OCI-LY3 (cell line): ENCODE results near the gene MRPS35.

ENCODE experiments used
- H2AFZ ChIP-seq: fragments of 200-600, 300-600 bp; shearing (Covaris generic); 2 replicates; pipeline ENCODE4 v1.6.0; 2014; ENCODE audit warnings: antibody characterized with exemption, low read depth, low read length
- H3K27ac ChIP-seq: fragments of 200-600, 300-600 bp; sonication (generic); 2 replicates; pipeline ENCODE4 v1.5.1; 2014; ENCODE audit warnings: mild to moderate bottlenecking, low read length, moderate library complexity, mixed read lengths
- H3K27me3 ChIP-seq: fragments of 200-600, 300-600 bp; sonication (generic); 2 replicates; pipeline ENCODE4 v1.6.1; 2014; ENCODE audit warnings: low read depth, low read length, mixed read lengths
- H3K36me3 ChIP-seq: fragments of 200-600, 300-600 bp; sonication (generic); replicated peaks from 2 replicates; pipeline ENCODE3; 2014; ENCODE audit warnings: low read depth, low read length, mixed read lengths
- H3K4me1 ChIP-seq: fragments of 300-600, 200-600 bp; sonication (generic); 2 replicates; pipeline ENCODE4 v1.6.1; 2014; ENCODE audit warnings: low read length, mixed read lengths
- H3K4me2 ChIP-seq: fragments of 200-600, 300-600 bp; sonication (generic); 2 replicates; pipeline ENCODE4 v1.6.1; 2014; ENCODE audit warnings: low read length, mixed read lengths
- H3K4me3 ChIP-seq: fragments of 300-600, 200-600 bp; sonication (generic); 2 replicates; pipeline ENCODE4 v1.5.1; 2014; ENCODE audit warnings: antibody characterized with exemption, mild to moderate bottlenecking, low read length, moderate library complexity
- H3K79me2 ChIP-seq: fragments of 300-600, 200-600 bp; shearing (Covaris generic); 2 replicates; pipeline ENCODE4 v1.6.1; 2014; ENCODE audit warnings: mild to moderate bottlenecking, low read length, mixed read lengths
- H3K9ac ChIP-seq: fragments of 300-600, 200-600 bp; shearing (Covaris generic); 2 replicates; pipeline ENCODE4 v1.6.0; 2014; ENCODE audit warnings: mild to moderate bottlenecking, low read length, moderate library complexity
- H3K9me3 ChIP-seq: fragments of 200-600, 300-600 bp; shearing (Covaris generic); 2 replicates; pipeline ENCODE4 v1.6.1; 2014; ENCODE audit warnings: low read length, mixed read lengths; ENCODE audit not compliant: insufficient read depth
- H4K20me1 ChIP-seq: fragments of 200-600, 300-600 bp; sonication (generic); 2 replicates; pipeline ENCODE4 v1.6.1; 2016; ENCODE audit warnings: low read length, mixed read lengths; ENCODE audit not compliant: insufficient read depth
- CTCF ChIP-seq: fragments of 200-600, 300-600 bp; sonication (generic); IDR thresholded peaks from 2 replicates; pipeline ENCODE4 v1.5.1; 2014; ENCODE audit warnings: antibody characterized with exemption, low read length, low read depth
- EZH2phosphoT487 ChIP-seq: fragments of 200-600 bp; shearing (Covaris generic); IDR thresholded peaks from 2 replicates; pipeline ENCODE4 v1.6.1; 2018; ENCODE audit warnings: antibody characterized with exemption, mixed run types, low read depth

Gene MRPS35

GRCh38 chr12:27680619-27681018 lies 30.0 kb upstream of the MRPS35 start:
- TF ChIP-seq CTCF, result no peak
- TF ChIP-seq EZH2phosphoT487, result no peak
- H4K20me1 ChIP-seq, result no peaks in the 10 kb centered on the region
- H3K9ac ChIP-seq, result no peak overlapping the region
- no peaks in the 10 kb centered on the region for H3K79me2 ChIP-seq
- H3K27ac ChIP-seq, result no peak overlapping the region
- no peaks in the 10 kb centered on the region for H3K36me3 ChIP-seq
- peaks cover 14% of the 10 kb centered on the region for H3K27me3 ChIP-seq
- no peaks in the 10 kb centered on the region for H3K9me3 ChIP-seq
- H3K4me3 ChIP-seq, result no peak overlapping the region
- H3K4me1 ChIP-seq, result no peaks in the 10 kb centered on the region
- H2AFZ ChIP-seq, result no peak overlapping the region
- no peak overlapping the region for H3K4me2 ChIP-seq

GRCh38 chr12:27682534-27682933 lies 28.1 kb upstream of the MRPS35 start:
- no peaks in the 10 kb centered on the region for H3K79me2 ChIP-seq
- no peaks in the 10 kb centered on the region for H3K9me3 ChIP-seq
- H3K4me3 ChIP-seq, result no peak overlapping the region
- H3K4me1 ChIP-seq, result no peaks in the 10 kb centered on the region
- no peaks in the 10 kb centered on the region for H3K36me3 ChIP-seq
- H3K9ac ChIP-seq, result no peak overlapping the region
- H2AFZ ChIP-seq, result no peak overlapping the region
- no peaks in the 10 kb centered on the region for H4K20me1 ChIP-seq
- H3K27me3 ChIP-seq, result peaks cover 8% of the 10 kb centered on the region; the same call in 1 of the 2 replicates
- no peak overlapping the region for H3K4me2 ChIP-seq
- TF ChIP-seq EZH2phosphoT487, result no peak
- no peak for TF ChIP-seq CTCF
- no peak overlapping the region for H3K27ac ChIP-seq

- Histone ChIP-seq H3K4me2 (no peak overlapping the region), H3K36me3 (no peaks in the 10 kb centered on the region), H3K27me3 (peaks cover 23% of the 10 kb centered on the region), H3K4me3 (no peak overlapping the region), H3K9me3 (no peaks in the 10 kb centered on the region), H3K79me2 (no peaks in the 10 kb centered on the region), H4K20me1 (no peaks in the 10 kb centered on the region), H3K27ac (no peak overlapping the region), H3K9ac (no peak overlapping the region), H2AFZ (no peak overlapping the region), H3K4me1 (peaks cover 7% of the 10 kb centered on the region)
- TF ChIP-seq CTCF (no peak), EZH2phosphoT487 (no peak)
These were observed 25.4 kb upstream of the MRPS35 start for GRCh38 chr12:27685274-27685673.

GRCh38 chr12:27686147-27686546 lies 24.5 kb upstream of the MRPS35 start:
- no peaks in the 10 kb centered on the region for H3K79me2 ChIP-seq

More at GRCh38 chr12:27686147-27686546, 24.5 kb upstream of the MRPS35 start:
- TF ChIP-seq CTCF, result no peak
- no peak for TF ChIP-seq EZH2phosphoT487
- H3K4me2 ChIP-seq, result no peak overlapping the region
- no peak overlapping the region for H3K9ac ChIP-seq
- H3K4me1 ChIP-seq, result peaks cover 7% of the 10 kb centered on the region
- no peak overlapping the region for H3K4me3 ChIP-seq
- H2AFZ ChIP-seq, result no peak overlapping the region
- H3K36me3 ChIP-seq, result no peaks in the 10 kb centered on the region
- H3K27me3 ChIP-seq, result peaks cover 27% of the 10 kb centered on the region
- no peaks in the 10 kb centered on the region for H4K20me1 ChIP-seq
- H3K27ac ChIP-seq, result no peak overlapping the region
- H3K9me3 ChIP-seq, result no peaks in the 10 kb centered on the region
